RWPE1 (cell line): ENCODE data around the gene DOK7.

Source experiments
- CTCF ChIA-PET: fragments of 350-600 bp; sonication (Branson Sonifier 250); formaldehyde crosslinking; extraction: SDS; loops from one replicate; lab custom pipeline; 2021; lab: Yijun Ruan, JAX
- POLR2A ChIA-PET: fragments of 400-600 bp; formaldehyde crosslinking; extraction: SDS; loops from one replicate; lab custom pipeline; 2020; ENCODE audit warnings: antibody characterized with exemption; ENCODE audit not compliant: low non-redundant PET; lab: Yijun Ruan, JAX
- DNase-seq: peaks from one replicate; pipeline ENCODE4 v3.0.0; 2012; ENCODE audit warnings: low spot score
- H3K27ac ChIP-seq: fragments of 450-650 bp; 2 replicates; pipeline ENCODE4 v1.5.1; 2017
- CTCF ChIP-seq: fragments of 450-650 bp; conservative IDR thresholded peaks from 2 replicates; pipeline ENCODE4 v1.5.1; 2017; ENCODE audit warnings: low read depth, mild to moderate bottlenecking

DOK7 gene

GRCh38 chr4:3517731-3518510 is 54.8 kb downstream of the DOK7 start:
- no peak for DNase-seq
- TF ChIP-seq CTCF, result no peak
- POLR2A ChIA-PET, result no interaction called here
- CTCF ChIA-PET, result interaction anchor here (0.6 kb wide), 1 partner anchor 32 kb away, joined by 4 read pairs; no protein-coding TSS in a partner anchor
- H3K27ac ChIP-seq, result no peak overlapping the region

GRCh38 chr4:3518511-3518880 is 55.4 kb downstream of the DOK7 start:
- no peak overlapping the region for H3K27ac ChIP-seq
- POLR2A ChIA-PET, result no interaction called here
- TF ChIP-seq CTCF, result no peak
- CTCF ChIA-PET, result no interaction called here
- no peak for DNase-seq

DNA sequence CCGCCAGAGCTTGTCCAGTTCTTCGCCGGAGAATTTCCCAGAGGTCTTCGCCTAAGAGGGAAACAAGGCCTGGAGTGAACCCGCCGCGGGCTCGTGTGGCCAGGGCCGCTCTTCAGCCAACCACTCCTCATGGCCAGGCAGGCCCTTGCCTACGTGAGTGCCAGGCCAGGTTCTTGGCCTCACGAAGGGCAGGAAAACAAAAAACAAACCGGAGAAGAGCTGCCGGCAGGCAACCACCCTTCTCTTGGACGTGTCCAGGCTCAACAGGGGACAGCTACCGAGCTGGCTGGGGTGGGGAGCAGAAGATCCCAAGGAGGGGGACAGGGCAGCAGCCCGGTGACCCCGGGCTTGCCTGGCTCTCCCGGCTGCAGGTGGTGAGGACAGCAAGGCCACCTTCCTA is 55.8 kb downstream of the DOK7 start:
- DNase-seq, result no peak
- ChIA-PET CTCF (no interaction called here), POLR2A (no interaction called here)
- H3K27ac ChIP-seq, result no peak overlapping the region
- TF ChIP-seq CTCF, result no peak

- CTCF ChIA-PET, result no interaction called here
- POLR2A ChIA-PET, result no interaction called here
- no peak for TF ChIP-seq CTCF
- H3K27ac ChIP-seq, result no peak overlapping the region
- DNase-seq, result no peak
These were observed 56.6 kb downstream of the DOK7 start for GRCh38 chr4:3519468-3520264.

GRCh38 chr4:3520276-3520675 is 57.2 kb downstream of the DOK7 start:
- POLR2A ChIA-PET, result no interaction called here
- CTCF ChIA-PET, result no interaction called here
- TF ChIP-seq CTCF, result no peak
- DNase-seq, result no peak
- H3K27ac ChIP-seq, result no peak overlapping the region

- POLR2A ChIA-PET, result no interaction called here
- H3K27ac ChIP-seq, result no peak overlapping the region
These were observed 57.9 kb downstream of the DOK7 start for GRCh38 chr4:3520796-3521600.

More at GRCh38 chr4:3520796-3521600, 57.9 kb downstream of the DOK7 start:
- DNase-seq, result no peak
- TF ChIP-seq CTCF, result no peak
- CTCF ChIA-PET, result no interaction called here
